HG03342 (cell line): ENCODE data around the gene ZNF672.
"Not testable (repeated sequence)": the region's sequence is repeated elsewhere in the genome, so short reads cannot be mapped to it uniquely, and the experiment has no call there.

Experiments used
- ATAC-seq: cut with Tn5 transposase; IDR thresholded peaks from one replicate; pipeline ENCODE4 v1.9.1; 2021; ENCODE audit warnings: mild to moderate bottlenecking, moderate library complexity; ENCODE audit not compliant: unreplicated experiment

ZNF672 gene

GRCh38 chr1:248812736-248813425, 25.1 kb upstream of the ZNF672 start:
- no peak for ATAC-seq

GRCh38 chr1:248813546-248813945, 24.5 kb upstream of the ZNF672 start:
- no peak for ATAC-seq

GRCh38 chr1:248814351-248814750, 23.7 kb upstream of the ZNF672 start:
- no peak for ATAC-seq

- ATAC-seq, result no peak
Measured at GRCh38 chr1:248815407-248816034, 22.5 kb upstream of the ZNF672 start.

- no peak for ATAC-seq
Measured at GRCh38 chr1:248816042-248816851, 21.8 kb upstream of the ZNF672 start.

- ATAC-seq, result no peak
Measured at GRCh38 chr1:248817065-248817464, 21.0 kb upstream of the ZNF672 start.

GRCh38 chr1:248818505-248819374, 19.3 kb upstream of the ZNF672 start:
- no peak for ATAC-seq

GRCh38 chr1:248820041-248820585, 17.9 kb upstream of the ZNF672 start:
- no peak for ATAC-seq

- no peak for ATAC-seq
Measured at GRCh38 chr1:248821101-248821500, 16.9 kb upstream of the ZNF672 start.

GRCh38 chr1:248821641-248822040, 16.4 kb upstream of the ZNF672 start:
- no peak for ATAC-seq

- peak; percentile 14 for ATAC-seq
Measured at GRCh38 chr1:248822148-248823032, 15.6 kb upstream of the ZNF672 start.

GRCh38 chr1:248823517-248824001, 14.5 kb upstream of the ZNF672 start:
- no peak for ATAC-seq

GRCh38 chr1:248824301-248824700, 13.7 kb upstream of the ZNF672 start:
- ATAC-seq, result no peak

GRCh38 chr1:248824701-248825100, 13.3 kb upstream of the ZNF672 start:
- ATAC-seq, result no peak

- no peak for ATAC-seq
Measured at GRCh38 chr1:248825136-248825535, 12.9 kb upstream of the ZNF672 start.

- ATAC-seq, result peak; percentile 5
Measured at GRCh38 chr1:248825573-248825908, 12.5 kb upstream of the ZNF672 start.

- peak; percentile 90 for ATAC-seq
Measured at GRCh38 chr1:248825909-248826760, 11.9 kb upstream of the ZNF672 start, which contains the start of gene SH3BP5L. Gene SH3BP5L (minus strand): TSS chr1:248825915. CDS start chr1:248824935, 980 bp downstream.

- no peak for ATAC-seq
Measured at GRCh38 chr1:248828845-248829244, 9.2 kb upstream of the ZNF672 start.

GRCh38 chr1:248830718-248831017, 7.4 kb upstream of the ZNF672 start:
- ATAC-seq, result not testable (repeated sequence)
